BLaER1 (cell line): ENCODE data around the gene ALX4.

Source experiments
- H3K27ac ChIP-seq: shearing (Covaris generic); formaldehyde crosslinking; 2 replicates; pipeline ENCODE4 v1.8.1; 2022
- H3K27me3 ChIP-seq: shearing (Covaris generic); formaldehyde crosslinking; 2 replicates; pipeline ENCODE4 v1.8.1; 2022
- H3K36me3 ChIP-seq: shearing (Covaris generic); formaldehyde crosslinking; 2 replicates; pipeline ENCODE4 v1.8.1; 2022
- H3K4me1 ChIP-seq: shearing (Covaris generic); formaldehyde crosslinking; 2 replicates; pipeline ENCODE4 v1.8.1; 2022
- H3K4me2 ChIP-seq: shearing (Covaris generic); formaldehyde crosslinking; 2 replicates; pipeline ENCODE4 v1.8.1; 2022
- H3K4me3 ChIP-seq: shearing (Covaris generic); formaldehyde crosslinking; 2 replicates; pipeline ENCODE4 v1.8.1; 2022
- H3K9ac ChIP-seq: shearing (Covaris generic); formaldehyde crosslinking; 2 replicates; pipeline ENCODE4 v1.8.1; 2022
- H3K9me3 ChIP-seq: shearing (Covaris generic); formaldehyde crosslinking; 2 replicates; pipeline ENCODE4 v1.8.1; 2022
- H4K20me1 ChIP-seq: shearing (Covaris generic); formaldehyde crosslinking; 2 replicates; pipeline ENCODE4 v1.8.1; 2022
- Cebpa-rat ChIP-seq: shearing (Covaris generic); IDR thresholded peaks from 2 replicates; pipeline ENCODE4 v1.8.1; 2022

The ALX4 gene

DNA sequence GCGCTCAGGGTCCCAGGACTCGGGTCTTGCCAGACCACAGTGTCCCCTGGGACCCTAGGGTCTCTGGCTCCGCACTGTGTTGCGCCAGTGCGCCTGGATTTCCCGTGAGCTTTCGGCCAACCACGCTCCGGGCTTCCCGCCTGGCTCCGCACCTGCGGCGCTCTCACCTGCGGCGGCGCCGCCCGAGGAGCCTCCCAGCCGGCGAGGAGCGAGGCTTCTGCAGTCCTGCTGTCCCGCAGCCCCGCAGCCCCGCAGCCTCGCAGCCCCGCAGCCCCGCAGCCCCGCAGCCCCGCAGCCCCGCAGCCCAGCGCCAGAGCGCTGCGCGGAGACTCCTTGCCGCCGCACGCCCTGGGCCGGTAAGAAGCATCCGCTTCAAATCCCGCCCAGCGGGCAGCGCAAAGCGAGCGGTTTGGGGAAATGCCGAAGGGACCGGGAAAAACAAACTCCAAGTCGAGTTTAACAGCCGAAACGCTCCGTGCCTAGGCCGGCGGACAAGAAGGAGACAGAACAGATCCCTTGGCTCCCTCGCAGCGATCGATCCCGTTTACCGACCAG, 939 bp downstream of the ALX4 start:
- no peak overlapping the region for H3K27ac ChIP-seq
- peaks cover 94% of the 10 kb centered on the region for H4K20me1 ChIP-seq
- no peak overlapping the region for H3K9ac ChIP-seq
- H3K9me3 ChIP-seq = 0 out of 2 replicates have a peak, but pooled peaks cover 5% of the 10 kb centered on the region
- H3K4me2 ChIP-seq = peak overlapping the region; percentile 34; the same call in 1 of the 2 replicates
- H3K4me3 ChIP-seq = no peak overlapping the region
- no peak for TF ChIP-seq Cebpa-rat
- no peaks in the 10 kb centered on the region for H3K36me3 ChIP-seq
- H3K4me1 ChIP-seq = peaks cover 28% of the 10 kb centered on the region; the same call in 1 of the 2 replicates
- peaks cover 100% of the 10 kb centered on the region for H3K27me3 ChIP-seq

DNA sequence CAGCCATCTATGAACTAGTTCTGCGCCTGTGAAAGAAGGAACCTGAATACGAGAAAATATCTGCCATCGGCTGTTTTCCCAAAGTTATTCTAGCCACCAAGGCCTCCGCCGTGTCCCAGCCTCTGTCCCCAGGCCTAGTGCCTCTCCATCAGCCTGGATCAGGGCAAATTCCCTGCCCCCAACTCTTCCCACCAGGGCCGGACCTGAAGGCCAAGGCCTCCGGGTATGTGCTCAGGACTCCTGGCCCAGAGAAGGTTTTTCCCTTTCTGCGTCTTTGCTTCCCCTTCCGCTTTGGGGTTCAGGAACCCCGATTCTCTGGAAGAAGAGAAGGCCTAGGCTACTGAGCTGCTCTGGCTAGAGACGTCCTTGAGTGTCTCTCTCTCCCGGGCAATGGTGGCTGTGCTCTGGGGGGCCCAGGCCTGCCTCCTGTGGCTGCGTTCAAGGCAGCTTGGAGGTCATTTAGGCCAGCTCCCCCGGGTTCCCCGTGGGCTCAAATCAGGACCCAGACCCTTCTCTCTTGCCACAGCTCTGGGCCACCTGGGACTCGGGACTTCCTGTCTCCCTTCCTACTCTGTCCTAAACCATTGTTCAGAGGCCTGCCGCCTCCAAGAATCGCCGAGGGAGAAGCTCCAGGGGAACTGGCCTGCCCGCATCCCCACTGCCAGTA, 1.6 kb downstream of the ALX4 start:
- H3K9me3 ChIP-seq = 0 out of 2 replicates have a peak, but pooled peaks cover 5% of the 10 kb centered on the region
- H3K27ac ChIP-seq = no peak overlapping the region
- H3K4me1 ChIP-seq = peaks cover 28% of the 10 kb centered on the region; the same call in 1 of the 2 replicates
- H3K4me2 ChIP-seq = no peak overlapping the region
- no peak for TF ChIP-seq Cebpa-rat
- H3K36me3 ChIP-seq = no peaks in the 10 kb centered on the region
- H3K27me3 ChIP-seq = peaks cover 100% of the 10 kb centered on the region
- H4K20me1 ChIP-seq = peaks cover 94% of the 10 kb centered on the region
- H3K9ac ChIP-seq = no peak overlapping the region
- H3K4me3 ChIP-seq = no peak overlapping the region

DNA sequence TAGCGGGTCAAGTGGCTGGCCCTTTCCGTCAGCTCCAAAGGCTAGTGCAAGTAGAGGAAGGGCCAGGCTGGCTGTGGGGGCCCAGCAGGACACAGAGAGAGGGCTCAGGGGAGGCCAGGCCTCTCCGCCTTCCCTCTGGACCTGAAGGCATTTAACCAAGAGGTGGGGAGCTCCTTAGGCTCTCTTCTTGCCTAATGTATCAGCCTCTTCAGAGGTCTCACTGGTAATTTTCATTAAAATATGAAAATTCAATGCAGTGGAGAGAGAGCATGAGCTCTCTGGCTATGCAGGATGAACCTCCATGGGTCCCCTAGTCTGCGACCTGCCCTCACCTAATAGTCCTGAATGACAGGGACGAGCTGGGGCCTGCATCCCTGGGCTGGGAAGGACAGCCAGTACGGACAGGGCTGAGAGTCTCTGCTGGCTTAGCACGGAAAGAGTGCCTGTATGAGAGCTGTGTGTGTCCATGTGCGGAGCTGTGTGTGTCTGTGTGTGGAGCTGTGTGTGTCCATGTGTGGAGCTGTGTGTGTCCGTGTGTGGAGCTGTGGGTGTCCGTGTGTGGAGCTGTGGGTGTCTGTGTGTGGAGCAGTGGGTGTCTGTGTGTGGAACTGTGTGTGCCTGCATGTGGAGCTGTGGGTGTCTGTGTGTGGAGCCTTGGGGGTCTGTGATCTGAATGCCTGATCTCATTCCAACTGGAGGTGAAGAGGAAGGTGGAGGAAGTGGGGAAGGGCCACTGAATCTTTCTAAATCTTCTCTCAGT, 2.4 kb downstream of the ALX4 start:
- no peak overlapping the region for H3K27ac ChIP-seq
- peaks cover 100% of the 10 kb centered on the region for H3K27me3 ChIP-seq
- peaks cover 28% of the 10 kb centered on the region; the same call in 1 of the 2 replicates for H3K4me1 ChIP-seq
- H4K20me1 ChIP-seq = peaks cover 94% of the 10 kb centered on the region
- TF ChIP-seq Cebpa-rat = no peak
- H3K4me3 ChIP-seq = no peak overlapping the region
- no peak overlapping the region for H3K9ac ChIP-seq
- H3K36me3 ChIP-seq = no peaks in the 10 kb centered on the region
- no peaks in the 10 kb centered on the region for H3K9me3 ChIP-seq
- no peak overlapping the region for H3K4me2 ChIP-seq

DNA sequence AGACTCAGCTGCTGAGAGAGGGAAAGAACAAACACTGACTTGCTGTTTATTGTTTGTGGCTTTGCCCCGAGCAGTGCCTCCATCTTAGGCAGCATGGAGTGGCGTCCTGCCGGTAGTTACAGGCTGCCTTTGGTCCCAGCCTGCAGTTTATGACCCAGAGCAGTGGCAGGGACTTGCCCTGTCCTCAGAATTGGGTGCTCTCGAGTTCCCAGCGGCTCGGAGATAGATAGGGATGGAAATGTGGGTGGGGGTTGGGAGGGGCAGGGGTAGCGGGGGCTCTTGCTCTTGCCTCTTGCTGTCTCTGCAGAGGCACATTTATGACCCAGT, 3.1 kb downstream of the ALX4 start:
- H3K27me3 ChIP-seq = peaks cover 100% of the 10 kb centered on the region
- H3K9ac ChIP-seq = no peak overlapping the region
- H3K4me3 ChIP-seq = no peak overlapping the region
- no peak overlapping the region for H3K27ac ChIP-seq
- H3K4me1 ChIP-seq = peaks cover 28% of the 10 kb centered on the region; the same call in 1 of the 2 replicates
- no peaks in the 10 kb centered on the region for H3K9me3 ChIP-seq
- H3K36me3 ChIP-seq = no peaks in the 10 kb centered on the region
- peaks cover 96% of the 10 kb centered on the region for H4K20me1 ChIP-seq
- no peak overlapping the region for H3K4me2 ChIP-seq
- no peak for TF ChIP-seq Cebpa-rat

DNA sequence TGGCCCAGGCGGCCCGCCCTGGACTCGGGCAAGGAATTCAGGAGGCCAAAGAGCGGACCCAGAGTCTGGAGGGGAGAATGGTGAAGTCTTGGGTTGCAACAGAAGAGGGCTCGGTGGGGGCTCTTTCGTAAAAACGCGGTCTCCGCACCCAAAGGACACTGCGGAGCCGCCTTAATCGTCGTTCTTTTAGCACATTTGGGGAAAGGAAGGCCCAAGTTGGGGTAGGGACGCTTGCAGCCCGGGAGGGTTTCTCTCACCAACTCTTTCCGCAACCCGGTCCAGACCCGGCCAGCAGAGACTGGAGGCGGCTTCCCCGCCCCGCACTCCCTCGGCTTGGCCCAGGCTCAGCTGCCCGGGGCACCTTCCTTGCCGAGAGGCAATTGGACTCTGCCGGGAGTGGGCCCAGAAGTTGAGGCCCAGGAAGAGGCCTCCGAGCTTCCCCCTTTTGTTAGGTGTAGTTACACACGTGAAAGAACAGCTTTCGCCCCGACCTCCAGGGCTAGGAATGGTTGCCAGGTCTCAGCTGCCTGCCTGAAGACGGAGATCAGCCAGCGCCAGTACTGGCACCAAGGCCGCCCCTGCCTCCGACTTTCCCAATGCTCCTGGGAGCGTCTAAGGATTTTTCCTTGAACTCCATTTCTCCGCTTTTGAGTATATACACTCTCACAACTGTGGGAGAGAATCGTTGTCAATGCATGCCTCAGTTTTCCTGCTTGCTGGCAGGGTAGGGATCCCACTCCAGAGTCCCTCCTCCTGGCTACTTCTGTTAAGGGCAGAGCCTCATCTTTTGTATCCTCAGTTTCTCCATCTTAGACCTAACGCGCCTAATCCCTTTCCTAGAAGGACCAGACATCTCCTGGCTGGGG, 3.7 kb downstream of the ALX4 start:
- Histone ChIP-seq H3K27me3 (peaks cover 100% of the 10 kb centered on the region), H3K4me3 (peak overlapping the region; percentile 63), H3K4me1 (peaks cover 28% of the 10 kb centered on the region; the same call in 1 of the 2 replicates), H3K9me3 (no peaks in the 10 kb centered on the region), H3K36me3 (no peaks in the 10 kb centered on the region), H4K20me1 (peaks cover 96% of the 10 kb centered on the region), H3K27ac (no peak overlapping the region), H3K4me2 (peak overlapping the region; percentile 88), H3K9ac (no peak overlapping the region)
- TF ChIP-seq Cebpa-rat = no peak

DNA sequence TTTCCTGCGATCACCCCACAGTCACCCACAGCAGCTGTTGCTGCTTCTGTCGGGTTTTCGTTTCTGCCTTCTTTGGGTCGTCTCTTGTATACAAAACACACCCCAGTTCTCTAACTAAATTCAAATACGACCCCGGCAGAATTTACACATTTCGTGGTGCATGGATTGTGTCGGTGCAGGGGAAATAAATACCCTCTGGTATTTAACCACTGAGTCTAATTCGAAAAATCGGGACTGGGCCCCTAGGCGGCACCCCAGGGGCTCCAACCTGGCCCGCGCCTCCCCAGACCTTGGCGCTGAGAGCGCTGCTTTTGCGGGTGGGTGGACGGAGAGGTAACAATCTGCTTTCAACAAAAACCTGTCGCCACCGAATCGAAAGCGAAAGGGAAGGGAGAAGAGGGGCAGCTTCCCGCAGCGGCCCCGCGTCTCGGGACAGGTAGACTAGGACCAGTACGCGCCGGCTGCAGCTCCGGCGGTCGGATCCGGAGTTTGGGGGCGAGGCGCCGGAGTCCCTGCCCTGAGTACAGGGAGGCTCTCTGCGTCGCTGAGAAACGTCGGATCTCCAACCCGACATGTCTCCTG, 4.4 kb downstream of the ALX4 start:
- Histone ChIP-seq H3K27me3 (peaks cover 96% of the 10 kb centered on the region), H3K4me2 (peak overlapping the region; percentile 88), H3K9ac (no peak overlapping the region), H3K9me3 (no peaks in the 10 kb centered on the region), H4K20me1 (peaks cover 95% of the 10 kb centered on the region), H3K4me1 (peaks cover 28% of the 10 kb centered on the region; the same call in 1 of the 2 replicates), H3K36me3 (no peaks in the 10 kb centered on the region), H3K27ac (no peak overlapping the region), H3K4me3 (peak overlapping the region; percentile 63)
- no peak for TF ChIP-seq Cebpa-rat

DNA sequence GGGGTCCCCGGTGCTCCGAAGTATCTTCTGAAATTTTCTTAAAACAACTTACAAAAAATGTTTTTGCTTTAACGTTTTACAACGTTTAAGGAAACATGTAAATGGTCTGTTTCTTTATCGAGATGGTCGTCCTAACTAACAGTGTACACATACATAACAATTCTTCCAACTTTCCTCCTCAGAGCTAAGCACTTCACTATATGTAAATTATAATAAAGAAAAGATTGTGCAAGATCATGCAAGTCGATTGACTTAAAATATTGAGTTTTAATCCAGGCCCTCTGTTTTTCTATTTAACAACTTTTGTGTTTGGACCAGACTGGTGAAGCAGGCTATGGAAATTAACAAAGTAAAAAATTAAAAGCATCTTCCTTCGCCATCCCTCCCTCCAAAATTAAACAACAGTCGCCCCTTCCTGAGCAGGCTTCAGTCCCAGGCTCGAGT, 4.9 kb downstream of the ALX4 start:
- Histone ChIP-seq H3K4me1 (peaks cover 28% of the 10 kb centered on the region; the same call in 1 of the 2 replicates), H3K9ac (no peak overlapping the region), H3K4me2 (peak overlapping the region; percentile 88), H4K20me1 (peaks cover 92% of the 10 kb centered on the region), H3K9me3 (no peaks in the 10 kb centered on the region), H3K36me3 (no peaks in the 10 kb centered on the region), H3K4me3 (peak overlapping the region; percentile 63), H3K27me3 (peaks cover 91% of the 10 kb centered on the region), H3K27ac (no peak overlapping the region)
- TF ChIP-seq Cebpa-rat = no peak

DNA sequence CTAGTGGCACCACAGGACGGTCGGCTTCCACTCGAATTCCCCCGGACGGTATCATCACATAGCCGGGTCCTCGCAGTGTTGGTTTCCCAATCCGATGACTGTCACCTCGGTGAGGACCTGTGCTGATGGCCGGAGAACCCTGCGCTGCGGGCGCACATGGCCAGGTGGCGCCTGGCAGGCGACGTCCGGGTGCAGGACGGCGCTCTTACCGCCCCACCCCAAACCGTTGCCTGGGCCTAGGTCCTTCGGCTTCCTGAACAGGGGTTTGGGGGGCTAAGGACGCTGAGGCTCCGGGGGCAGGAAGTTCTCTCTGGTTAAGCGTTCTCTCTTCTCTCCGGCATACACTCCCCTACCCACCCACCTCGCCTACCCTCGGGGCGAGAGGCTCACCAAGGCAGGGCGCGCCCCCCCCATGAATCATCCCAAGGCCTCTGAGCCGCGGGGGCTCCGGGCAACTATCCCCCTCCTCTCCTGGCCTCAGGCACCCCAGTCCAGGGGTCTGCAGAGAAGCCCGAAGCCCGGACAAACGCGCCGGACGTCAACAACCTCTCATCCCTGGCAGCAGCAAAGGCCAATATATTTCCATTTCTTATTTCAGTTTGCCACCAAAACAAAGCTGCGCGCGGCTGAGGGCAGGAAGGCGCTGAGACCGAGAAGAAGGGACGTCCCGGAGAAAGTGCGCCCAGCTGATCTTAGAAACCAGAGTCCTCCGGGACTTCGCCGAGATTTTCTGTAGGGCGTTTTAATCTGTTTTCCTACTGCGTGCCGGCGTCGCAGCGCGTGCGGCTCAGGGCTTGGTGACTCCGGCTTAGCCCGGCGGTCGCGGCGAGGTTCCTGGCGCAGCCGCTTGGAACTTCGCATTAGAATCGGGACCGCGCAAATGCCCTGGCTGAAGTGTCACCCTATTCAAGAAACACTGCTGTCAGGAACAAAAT, 5.6 kb downstream of the ALX4 start:
- H4K20me1 ChIP-seq = peaks cover 85% of the 10 kb centered on the region
- H3K4me2 ChIP-seq = peak overlapping the region; percentile 38
- no peak overlapping the region for H3K9ac ChIP-seq
- no peak for TF ChIP-seq Cebpa-rat
- no peaks in the 10 kb centered on the region for H3K36me3 ChIP-seq
- peak overlapping the region; percentile 13; the same call in 1 of the 2 replicates for H3K4me3 ChIP-seq
- no peak overlapping the region for H3K27ac ChIP-seq
- H3K4me1 ChIP-seq = peaks cover 22% of the 10 kb centered on the region; the same call in 1 of the 2 replicates
- H3K9me3 ChIP-seq = no peaks in the 10 kb centered on the region
- H3K27me3 ChIP-seq = peaks cover 84% of the 10 kb centered on the region
